Colon (tissue), 2 donors: ENCODE data around the gene CMTM2.

ENCODE experiments used
- FAIRE-seq: peaks from 2 replicates; lab custom pipeline; 2012; peaks lifted over from hg19 to GRCh38; lab: Jason Lieb, UNC
- donor health status: control.
- donor health status: control.

CMTM2 gene, protein sequence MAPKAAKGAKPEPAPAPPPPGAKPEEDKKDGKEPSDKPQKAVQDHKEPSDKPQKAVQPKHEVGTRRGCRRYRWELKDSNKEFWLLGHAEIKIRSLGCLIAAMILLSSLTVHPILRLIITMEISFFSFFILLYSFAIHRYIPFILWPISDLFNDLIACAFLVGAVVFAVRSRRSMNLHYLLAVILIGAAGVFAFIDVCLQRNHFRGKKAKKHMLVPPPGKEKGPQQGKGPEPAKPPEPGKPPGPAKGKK

DNA sequence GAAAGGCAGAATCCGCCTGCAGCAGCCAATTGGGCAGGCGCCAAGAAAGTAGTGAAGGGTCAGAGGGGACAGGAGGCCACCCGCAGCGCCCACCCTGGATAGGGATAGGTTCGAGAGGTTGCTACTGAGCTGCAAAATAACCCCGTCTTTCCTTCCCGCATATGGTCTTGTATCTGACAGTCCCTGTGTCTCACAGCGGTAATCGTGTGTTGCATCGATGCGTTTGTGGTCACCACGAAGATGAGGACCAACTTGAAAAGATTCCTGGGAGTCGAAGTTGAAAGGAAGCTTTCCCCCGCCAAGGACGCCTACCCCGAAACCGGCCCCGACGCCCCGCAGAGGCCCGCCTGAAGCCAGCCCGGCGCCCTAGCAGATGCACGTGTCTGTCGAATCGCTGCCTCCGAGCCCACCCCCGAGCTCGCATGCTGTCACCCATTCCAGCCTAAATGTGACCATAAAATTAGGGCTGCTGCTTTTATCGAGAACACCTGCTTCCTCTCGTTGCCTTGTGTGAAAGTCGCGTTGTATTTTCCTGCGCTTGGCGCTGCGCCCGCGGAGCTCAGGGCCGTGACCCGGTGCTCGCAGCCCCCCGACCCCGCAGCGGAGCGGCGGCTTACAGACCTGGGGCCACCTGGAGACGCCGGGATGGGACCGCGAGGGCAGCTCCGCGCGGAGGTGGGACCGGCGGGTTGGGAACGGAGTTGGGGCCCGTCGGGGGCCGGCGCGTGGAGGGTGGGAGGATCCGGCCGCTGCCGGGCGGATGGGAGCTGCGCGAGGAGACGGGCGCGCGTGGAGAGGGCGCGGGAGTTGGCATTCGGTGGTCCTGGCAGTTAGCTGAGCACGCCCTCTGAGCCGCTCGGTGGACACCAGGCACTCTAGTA is at the start of gene CMTM2:
Gene CMTM2, plus strand, starts transcription at position 813 of the 881 bp plus-strand sequence. CDS start 145 bp downstream, outside the sequence.
- no peak for FAIRE-seq

DNA sequence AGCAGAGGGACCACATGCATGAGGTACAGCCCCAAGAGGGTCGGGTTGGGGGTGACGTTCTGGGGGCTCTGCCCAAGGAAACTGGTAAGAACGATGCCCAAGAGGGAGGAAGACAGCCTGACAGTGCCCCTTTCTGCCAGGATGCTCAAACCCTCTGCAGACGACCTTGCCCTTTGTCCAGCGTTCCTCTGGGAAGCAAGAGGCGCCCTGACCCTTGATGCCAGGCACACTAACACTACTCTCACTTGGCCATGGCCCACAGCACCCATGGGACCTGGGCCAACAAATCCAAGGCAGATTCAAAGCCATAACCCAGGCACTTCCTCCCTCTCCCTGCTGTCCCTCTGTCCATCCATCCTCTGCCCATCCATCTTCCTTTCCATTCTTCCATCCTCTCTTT is 49.8 kb upstream of the CMTM2 start:
- FAIRE-seq = no peak

DNA sequence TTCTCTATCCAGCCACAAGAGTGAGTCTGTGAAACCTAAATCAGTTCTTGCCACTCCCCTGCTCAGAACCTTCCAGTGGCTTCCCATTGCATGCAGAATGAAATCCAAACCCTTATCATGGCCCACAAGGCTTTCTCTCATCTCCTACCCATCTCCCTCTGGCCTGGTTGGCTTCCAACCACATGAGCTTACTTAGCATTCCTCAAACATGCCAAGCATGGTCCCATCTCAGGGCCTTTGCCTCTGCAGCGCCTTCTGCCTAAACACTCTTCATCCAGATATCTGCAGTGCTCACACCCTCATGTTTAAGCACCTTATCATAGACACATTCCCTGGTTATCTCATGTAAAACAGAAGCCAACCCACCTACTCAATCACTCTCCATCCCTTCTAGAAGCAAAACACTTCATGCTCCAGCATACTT is 44.9 kb upstream of the CMTM2 start:
- no peak for FAIRE-seq

DNA sequence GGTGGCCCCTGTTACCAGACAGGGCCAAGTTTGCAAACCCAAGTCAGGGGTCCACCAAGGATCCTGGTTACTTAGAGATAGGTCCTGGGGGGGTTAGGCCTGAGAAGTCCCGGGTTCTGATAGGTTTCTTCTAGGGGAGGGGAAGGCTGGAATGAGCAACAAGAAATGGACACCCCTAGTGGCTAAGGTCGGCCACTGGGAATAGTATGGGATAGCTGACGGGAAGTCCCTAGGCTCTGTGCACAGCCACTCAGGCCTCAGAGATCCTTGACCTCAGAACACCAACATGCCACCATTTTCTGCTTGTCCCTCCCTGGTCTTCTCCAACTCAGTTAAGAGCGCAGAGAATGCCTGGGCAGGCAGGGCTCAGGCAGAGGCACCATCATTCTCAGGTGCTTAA is 42.7 kb upstream of the CMTM2 start:
- FAIRE-seq = no peak

DNA sequence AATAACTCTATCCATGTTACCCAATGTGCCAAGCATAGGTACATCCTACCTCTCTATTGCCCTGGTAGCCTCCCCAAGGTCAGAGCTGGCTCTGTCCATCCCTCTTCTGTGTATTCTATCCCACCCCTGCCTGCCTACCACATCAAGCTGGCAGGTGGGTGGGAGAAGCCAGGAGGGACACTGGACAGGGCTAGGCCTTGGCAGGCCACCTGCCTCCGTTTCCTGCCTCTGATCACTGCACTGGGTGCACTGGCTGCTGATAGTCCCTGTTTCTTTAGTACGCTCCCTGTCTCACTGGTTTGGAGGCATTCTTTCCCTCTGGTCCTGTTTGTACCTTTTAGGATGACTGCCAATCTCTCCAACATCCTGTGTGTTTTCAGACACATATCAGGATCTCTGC is 42.0 kb upstream of the CMTM2 start:
- no peak for FAIRE-seq

DNA sequence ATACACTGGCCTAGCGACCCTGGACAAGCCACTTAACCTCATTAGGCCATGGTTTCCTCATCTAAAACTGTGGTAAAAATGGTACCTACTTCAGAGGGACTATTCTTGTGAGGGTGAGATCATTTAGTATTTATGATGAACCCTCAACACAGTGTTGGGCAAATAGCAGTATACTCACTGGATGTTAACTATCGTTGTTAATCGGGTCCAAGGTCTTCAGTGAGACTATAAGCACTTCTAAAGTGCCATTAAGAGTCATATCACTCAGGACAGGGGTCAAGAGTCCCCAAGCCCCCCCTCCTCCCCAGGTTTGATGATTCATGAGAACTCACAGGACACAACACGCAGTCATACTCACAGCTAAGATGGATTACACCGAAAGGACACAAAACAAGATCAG is 40.4 kb upstream of the CMTM2 start:
- no peak for FAIRE-seq

DNA sequence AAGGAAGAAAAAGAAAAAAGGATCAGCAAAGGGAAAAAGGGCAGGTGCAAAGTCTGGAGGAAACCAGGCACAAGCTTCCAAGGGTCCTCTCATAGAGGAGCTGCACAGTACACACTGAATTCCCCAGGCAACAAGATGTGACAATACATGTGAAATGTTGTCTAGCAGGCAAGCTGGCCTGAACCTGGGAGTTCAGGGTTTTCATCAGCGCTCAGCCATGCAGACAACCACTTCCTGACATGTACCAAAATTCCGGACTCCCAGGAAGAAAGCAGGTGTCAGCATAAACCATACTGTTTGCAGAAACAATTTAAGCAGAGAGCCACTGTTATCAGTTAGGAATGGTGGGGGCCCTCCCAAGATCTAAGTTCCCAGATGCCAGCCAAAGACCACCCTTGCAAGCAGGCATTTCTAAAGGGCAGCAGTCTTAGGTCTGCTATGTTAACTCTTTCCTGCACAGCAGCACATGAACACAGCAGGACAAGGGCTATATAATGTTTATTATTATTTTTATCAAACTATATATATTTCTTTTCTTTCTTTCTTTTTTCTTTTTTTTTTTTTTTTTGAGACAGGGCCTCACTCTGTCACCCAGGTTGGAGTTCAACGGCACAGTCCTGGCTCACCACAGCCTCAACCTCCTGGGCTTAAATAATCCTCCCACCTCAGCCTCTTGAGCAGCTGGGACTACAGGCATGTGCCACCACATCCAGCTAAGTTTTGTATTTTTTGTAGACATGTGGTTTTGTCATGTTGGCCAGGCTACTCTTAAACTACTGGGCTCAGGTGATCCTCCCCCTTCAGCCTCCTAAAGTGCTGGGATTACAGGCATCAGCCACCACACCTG is 39.4 kb upstream of the CMTM2 start:
- FAIRE-seq = no peak

DNA sequence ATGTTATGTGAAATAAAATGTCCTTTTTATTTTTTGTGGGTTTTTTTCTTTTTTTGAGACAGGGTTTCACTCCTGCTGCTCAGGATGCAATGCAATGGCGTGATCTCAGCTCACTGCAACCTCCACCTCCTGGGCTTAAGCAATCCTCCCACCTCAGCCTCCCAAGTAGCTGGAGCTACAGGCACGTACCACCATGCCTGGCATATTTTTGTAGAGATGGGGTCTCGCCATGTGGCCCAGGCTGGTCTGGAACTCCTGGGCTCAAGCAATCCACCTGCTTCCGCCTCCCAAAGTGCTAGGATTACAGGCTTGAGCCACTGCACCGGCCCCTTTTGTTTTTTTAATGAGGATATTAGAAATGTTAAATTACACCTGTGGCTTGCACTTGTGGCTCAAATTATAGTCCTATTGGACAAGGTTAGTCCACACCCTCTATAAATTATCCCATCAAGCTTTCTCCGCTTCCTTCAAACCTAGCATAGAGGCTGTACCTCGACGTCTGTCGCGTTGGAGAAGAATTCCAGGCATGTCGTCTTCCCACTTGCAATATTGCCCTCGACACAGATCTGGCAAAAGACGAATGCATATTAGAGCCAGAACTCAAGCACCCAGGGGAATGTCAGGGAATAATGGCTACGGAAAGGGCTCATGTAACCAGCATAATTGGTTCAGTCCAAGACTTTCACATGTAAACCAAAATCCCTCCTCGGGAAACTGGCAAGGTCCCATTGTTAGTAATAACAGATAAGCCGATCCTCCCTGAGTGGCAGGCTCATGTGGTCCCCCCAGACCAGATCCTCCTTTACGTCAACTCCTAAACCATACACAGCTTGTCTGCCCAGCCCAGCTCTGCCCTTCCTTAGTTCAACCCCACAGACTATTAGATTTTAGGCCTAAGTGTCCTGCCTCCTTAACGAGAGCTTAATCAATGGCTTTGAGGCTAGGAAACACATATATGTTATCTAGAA is 37.6 kb upstream of the CMTM2 start:
- no peak for FAIRE-seq

DNA sequence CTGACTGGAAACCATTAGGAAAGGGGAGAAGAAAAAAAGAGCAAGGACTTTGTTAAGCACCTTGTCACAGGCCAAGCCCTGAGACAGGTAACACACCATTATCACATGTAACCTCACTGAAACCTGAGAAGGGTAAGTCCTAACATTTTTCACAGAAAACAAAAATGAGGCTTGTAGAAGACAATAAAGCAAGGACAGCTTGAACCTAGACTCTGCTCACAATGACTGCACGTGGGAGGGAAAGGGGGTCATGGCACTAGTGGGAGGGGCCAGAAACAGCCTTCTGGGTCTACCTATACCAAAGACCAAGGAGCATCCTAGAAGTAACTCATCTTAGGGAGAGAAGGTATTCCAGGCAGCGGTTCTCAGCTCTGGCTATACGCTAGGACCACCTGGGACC is 36.9 kb upstream of the CMTM2 start:
- no peak for FAIRE-seq

DNA sequence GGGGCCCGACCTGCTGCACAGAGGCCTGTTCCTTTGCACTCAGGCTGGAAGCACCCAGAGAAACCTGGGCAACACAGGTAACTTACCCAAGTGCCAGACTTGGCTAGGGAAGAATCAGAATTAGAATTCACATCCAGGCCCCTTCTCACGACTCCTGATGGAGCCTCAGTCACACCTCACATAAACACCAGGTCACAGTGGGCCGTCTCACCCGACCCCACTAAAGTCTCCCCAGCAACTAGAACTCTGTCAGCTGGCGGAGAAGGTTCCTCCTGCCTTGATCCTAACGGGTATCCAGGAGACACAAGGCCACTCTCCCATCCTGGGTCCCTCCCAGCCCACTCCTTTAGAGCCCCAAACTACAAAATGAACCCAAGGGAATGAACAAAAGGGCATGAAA is 35.7 kb upstream of the CMTM2 start:
- FAIRE-seq = no peak

DNA sequence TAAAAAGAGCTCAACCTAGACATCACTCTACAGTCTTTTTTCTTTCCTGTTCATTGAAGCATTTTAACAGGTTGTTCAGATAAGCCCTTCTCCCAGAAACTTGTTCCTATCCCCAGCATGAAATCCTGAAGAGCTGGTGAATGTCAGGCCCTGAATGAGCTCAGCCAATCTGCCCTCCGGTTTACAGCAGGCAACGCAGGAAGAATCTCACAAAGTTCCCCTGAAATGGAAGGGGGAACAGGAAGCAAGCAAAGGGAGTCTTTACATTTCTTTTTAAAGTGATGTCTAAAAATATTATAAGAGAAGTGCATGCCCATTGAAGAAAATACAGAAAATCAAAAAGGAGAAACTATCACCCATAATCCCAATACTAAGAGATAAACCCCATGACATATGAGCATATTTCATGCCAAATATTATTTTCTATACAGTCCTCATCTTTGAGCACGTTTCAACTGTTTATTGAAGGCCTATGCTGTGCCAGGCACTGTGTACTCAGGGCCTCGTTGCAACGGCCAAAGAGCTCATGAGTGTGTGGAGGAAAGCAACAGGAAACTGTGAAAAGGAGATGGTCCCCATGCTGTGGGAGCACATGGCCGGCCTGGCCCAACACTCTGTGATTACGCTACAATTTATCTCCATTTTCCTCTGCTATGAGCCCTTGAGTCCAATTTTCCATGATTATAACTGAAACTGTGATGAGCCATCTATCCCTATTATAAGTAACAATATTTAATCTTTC is 35.1 kb upstream of the CMTM2 start:
- FAIRE-seq = no peak

DNA sequence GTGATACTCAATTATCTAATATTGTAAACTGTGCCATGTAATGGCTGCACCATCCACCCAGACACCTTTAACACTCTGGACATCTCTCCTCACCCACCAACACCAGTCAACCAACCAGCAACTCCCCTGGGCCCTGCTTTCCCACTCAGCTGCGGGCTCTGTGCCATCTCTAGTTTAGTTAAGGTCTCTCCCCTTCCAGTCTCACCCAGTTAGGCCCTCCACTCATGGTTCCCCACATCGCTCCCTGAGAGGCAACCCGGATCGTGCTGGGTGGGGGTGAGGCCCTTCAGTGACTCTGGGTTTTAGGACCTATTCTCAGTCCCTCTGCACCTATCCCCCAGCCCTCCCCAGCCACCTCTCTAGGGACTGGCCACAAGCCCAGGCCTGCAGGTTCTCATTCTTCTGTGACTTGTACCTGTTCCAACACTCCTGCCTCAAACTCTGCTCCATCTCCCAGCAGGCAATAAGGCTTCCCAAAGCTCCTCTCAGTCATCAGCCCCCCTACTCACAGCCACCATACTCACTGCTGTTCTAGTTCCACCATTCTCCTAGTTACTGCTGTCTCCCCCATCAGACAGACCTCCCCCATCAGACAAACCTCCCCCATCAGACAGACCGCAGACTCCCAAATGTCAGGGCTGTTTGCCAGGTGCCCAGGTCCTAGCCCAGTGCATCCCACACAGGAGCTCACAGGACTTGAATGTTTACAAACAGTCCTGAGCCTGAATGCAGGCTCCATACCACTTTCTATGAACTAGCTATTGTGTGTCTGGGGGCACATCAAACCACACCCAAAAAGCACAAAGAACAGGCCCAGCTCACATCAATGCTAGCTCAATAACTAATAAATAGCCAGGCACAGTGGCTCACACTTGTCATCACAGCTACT is 31.9 kb upstream of the CMTM2 start:
- no peak for FAIRE-seq

DNA sequence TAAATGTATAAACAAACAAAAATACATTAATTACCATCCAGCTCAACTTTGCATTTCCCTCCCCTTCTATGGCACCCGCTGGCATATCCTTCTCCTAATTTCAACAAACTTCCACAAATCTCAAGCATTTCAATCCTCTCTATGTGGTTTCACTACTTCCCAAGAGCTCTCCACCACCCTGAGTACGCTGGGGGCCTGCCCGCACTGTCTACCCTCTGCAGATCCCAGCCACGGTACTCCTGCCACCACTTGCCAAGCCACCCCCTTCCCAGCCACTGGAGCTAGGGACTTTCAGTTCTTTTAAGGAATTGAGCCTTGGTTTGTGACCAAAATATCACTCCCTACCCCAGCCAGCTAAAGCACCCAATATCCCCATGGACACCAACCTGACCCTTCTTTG is 31.2 kb upstream of the CMTM2 start:
- FAIRE-seq = no peak

DNA sequence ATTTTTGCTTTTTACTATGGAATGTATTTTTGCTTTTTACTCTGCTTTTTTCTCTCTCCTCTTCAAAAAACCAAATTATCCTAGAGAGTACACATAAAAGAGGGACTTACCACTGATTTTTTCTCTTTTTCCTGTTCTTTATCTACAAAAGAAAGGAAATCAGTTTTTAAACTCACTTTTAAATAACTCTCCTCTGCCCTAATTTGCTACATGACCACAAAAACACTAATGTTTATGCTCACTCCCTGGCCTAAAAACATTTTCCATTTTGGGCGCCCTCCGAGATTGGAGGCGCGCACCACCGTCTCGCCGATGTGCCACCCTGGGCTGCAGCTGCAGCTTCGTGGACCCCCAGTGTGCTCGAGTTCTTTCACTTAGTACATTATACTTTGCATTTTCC is 30.4 kb upstream of the CMTM2 start:
- no peak for FAIRE-seq

DNA sequence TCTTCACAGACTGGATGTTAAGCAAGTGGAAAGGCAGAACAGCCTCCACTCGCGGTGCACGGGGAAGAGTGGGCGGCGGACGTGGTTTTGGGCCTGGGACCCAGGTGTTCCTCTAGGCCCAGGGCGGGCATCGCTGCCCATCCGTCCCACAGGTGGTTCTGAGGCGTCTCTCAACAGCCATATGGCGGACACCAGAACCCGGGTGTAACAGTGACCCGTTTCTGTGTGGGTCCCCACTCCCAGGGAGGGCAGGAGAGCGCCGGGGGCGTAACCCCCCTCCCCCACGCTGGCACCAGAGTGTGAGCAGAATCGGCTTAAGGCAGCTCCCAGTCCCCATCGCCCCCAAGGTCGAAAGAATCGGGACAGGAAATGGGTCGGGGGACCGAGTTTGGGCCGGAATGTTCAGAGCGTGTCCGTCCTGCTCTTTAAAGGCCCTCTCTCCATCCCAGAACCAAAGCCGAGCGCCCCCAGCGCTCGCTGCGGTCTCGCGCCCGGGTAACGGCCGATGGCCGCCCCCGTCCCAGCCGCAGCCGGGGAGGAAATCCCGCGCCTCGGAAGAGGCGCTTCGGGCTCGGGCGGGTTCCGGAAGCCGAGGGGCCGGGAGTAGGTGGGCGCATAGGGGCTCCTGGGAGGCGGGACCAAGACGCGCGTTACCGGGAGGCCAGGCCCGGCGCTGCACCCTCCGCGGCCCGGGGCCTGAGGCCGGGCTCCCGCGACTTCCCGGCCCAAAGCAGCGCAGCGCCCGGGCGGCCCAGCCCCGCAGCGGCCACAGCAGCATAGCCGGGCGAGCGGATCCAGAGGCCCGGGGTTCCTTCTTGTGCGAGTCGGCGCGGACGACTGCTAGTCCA is 29.8 kb upstream of the CMTM2 start, which contains the start of gene TK2:
Gene TK2, minus strand, starts transcription at position 839 of the 848 bp plus-strand sequence. Its CDS starts 61 bp downstream, at position 778.
- FAIRE-seq = no peak

DNA sequence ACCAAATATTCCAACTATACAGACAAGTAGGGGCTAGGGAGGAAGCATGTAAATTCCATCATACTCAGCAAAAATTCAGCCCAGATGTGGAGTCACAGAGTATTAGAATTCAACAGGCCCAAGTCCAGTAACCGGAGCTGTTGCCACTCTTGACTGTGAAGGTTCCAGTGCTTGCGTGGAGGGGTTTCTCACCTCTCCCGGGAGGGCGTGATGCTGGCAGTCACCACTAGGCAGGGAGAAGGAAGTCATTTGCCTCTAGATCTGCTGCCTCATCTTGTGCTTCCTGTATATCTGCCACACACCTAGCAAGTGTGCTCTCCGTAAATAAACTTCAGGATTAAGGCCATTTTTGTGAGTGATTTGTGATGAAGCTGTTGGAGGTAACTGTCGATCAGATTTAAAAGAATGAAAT is 27.9 kb upstream of the CMTM2 start:
- FAIRE-seq = no peak

DNA sequence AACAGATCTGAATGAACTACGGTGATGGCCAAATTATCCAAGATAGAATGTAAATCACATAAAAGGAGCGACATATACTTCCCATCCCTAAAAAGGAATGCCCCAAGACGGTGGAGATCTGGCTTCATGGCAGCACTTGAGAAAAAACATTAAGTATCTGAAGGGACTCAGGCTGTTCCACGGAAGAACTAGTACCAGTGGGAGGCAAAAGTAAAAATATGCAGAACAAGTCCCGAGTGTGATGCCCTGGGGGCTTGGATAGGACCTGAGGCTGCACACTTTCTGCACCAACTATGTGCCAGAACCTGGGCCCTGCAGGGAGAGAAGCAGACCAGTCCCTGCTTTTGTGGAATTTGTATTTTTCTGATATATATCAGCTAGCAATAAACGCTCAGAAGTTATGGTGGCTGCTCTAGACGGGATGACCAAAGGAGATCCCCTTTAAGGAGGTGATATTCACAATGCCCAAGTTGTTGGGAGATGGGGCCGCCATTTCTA is 27.4 kb upstream of the CMTM2 start:
- FAIRE-seq = no peak
